ENCODE measurements around the gene KIAA1143.

KIAA1143 gene

DNA sequence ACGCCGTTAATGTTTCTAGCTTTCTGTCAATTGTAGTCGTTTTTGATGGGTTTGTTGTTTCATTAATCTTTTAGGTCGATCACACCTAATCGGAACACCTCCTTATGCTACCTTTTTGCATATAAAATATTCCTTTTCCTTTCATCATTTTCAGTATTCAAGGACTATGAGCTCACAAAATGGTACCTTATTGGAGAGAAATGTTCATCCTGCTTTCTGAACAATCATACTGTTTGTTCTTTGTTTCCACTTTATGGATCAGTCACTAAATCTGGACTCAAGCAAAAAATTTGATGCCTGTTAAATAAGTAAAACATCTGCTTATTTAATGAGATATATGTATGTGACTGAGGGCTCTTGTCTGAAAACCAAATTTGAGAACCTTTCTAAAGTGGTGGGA lies 1.3 kb upstream of the KIAA1143 start:
- Histone ChIP-seq H3K4me1 (ENCODE audit: insufficient read depth, low read length, poor library complexity, severe bottlenecking) (peaks cover 34% of the 10 kb centered on the region), H3K4me2 (ENCODE audit: low read depth, low read length, poor library complexity, severe bottlenecking) (peak overlapping the region; percentile 88), H3K79me2 (ENCODE audit: insufficient read depth, low read length) (peaks cover 77% of the 10 kb centered on the region), H2AFZ (ENCODE audit: low read length) (no peak overlapping the region), H3K9me3 (ENCODE audit: insufficient read depth, low read depth, low read length) (0 out of 2 replicates have a peak, but pooled peaks cover 6% of the 10 kb centered on the region), H3K9me2 (replicated peaks; ENCODE audit: low read depth, low read length) (no peaks in the 10 kb centered on the region), H3K4me3 (ENCODE audit: low read length, poor library complexity, severe bottlenecking) (peak overlapping the region; percentile 91), H3K9ac (ENCODE audit: low read depth, low read length, poor library complexity, severe bottlenecking) (peak overlapping the region; percentile 91), H4K20me1 (ENCODE audit: insufficient read depth, low read length, poor library complexity, severe bottlenecking) (no peaks in the 10 kb centered on the region), H3K36me3 (ENCODE audit: insufficient read depth, low read length) (no peaks in the 10 kb centered on the region), H3F3A (ENCODE audit: low read depth) (no peaks in the 10 kb centered on the region), H3K27me3 (ENCODE audit: insufficient read depth, low read length, poor library complexity, severe bottlenecking) (no peaks in the 10 kb centered on the region)
- TF ChIP-seq, protein P1, sequence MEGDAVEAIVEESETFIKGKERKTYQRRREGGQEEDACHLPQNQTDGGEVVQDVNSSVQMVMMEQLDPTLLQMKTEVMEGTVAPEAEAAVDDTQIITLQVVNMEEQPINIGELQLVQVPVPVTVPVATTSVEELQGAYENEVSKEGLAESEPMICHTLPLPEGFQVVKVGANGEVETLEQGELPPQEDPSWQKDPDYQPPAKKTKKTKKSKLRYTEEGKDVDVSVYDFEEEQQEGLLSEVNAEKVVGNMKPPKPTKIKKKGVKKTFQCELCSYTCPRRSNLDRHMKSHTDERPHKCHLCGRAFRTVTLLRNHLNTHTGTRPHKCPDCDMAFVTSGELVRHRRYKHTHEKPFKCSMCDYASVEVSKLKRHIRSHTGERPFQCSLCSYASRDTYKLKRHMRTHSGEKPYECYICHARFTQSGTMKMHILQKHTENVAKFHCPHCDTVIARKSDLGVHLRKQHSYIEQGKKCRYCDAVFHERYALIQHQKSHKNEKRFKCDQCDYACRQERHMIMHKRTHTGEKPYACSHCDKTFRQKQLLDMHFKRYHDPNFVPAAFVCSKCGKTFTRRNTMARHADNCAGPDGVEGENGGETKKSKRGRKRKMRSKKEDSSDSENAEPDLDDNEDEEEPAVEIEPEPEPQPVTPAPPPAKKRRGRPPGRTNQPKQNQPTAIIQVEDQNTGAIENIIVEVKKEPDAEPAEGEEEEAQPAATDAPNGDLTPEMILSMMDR (conservative IDR thresholded peaks at IDR 0.05; ENCODE audit: low read length): no peak
- no peak for TF ChIP-seq EZH2phosphoT487 (IDR thresholded peaks at IDR 0.05; ENCODE audit: borderline replicate concordance)

DNA sequence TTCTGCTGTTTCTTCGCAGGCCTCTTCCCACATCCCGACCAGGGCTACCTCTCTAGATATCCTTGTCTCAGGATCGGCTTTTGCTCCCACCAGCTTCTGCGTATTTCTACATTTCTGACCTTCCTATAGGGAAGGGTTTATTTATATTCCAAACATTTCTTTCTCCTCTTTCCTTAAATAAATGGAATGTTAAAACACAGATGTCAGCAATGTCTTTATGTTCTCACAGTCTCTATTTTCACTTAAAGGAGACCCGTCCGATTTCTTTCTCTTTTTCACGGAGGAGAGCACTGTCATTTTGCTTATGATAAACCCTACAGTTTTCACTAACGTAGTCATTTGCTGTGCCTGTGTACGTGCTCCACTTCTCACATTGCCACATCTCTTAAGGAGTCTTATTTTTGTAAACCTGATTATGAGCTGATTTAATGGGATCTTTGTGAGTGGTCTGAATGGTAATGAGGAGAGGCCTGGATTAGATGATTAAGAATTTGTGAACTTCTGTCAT lies 805 bp upstream of the KIAA1143 start:
- no peaks in the 10 kb centered on the region for H4K20me1 ChIP-seq (ENCODE audit: insufficient read depth, low read length, poor library complexity, severe bottlenecking)
- H3F3A ChIP-seq (ENCODE audit: low read depth): no peaks in the 10 kb centered on the region
- H3K79me2 ChIP-seq (ENCODE audit: insufficient read depth, low read length): peaks cover 74% of the 10 kb centered on the region
- peak overlapping the region; percentile 90 for H2AFZ ChIP-seq (ENCODE audit: low read length)
- no peak for TF ChIP-seq EZH2phosphoT487 (IDR thresholded peaks at IDR 0.05; ENCODE audit: borderline replicate concordance)
- TF ChIP-seq, protein P1 (conservative IDR thresholded peaks at IDR 0.05; ENCODE audit: low read length): no peak
- no peaks in the 10 kb centered on the region for H3K36me3 ChIP-seq (ENCODE audit: insufficient read depth, low read length)
- no peaks in the 10 kb centered on the region for H3K27me3 ChIP-seq (ENCODE audit: insufficient read depth, low read length, poor library complexity, severe bottlenecking)
- peak overlapping the region; percentile 91 for H3K9ac ChIP-seq (ENCODE audit: low read depth, low read length, poor library complexity, severe bottlenecking)
- peak overlapping the region; percentile 88 for H3K4me2 ChIP-seq (ENCODE audit: low read depth, low read length, poor library complexity, severe bottlenecking)
- H3K4me3 ChIP-seq (ENCODE audit: low read length, poor library complexity, severe bottlenecking): peak overlapping the region; percentile 91
- H3K9me2 ChIP-seq (replicated peaks; ENCODE audit: low read depth, low read length): no peaks in the 10 kb centered on the region
- peaks cover 34% of the 10 kb centered on the region for H3K4me1 ChIP-seq (ENCODE audit: insufficient read depth, low read length, poor library complexity, severe bottlenecking)
- 0 out of 2 replicates have a peak, but pooled peaks cover 6% of the 10 kb centered on the region for H3K9me3 ChIP-seq (ENCODE audit: insufficient read depth, low read depth, low read length)

DNA sequence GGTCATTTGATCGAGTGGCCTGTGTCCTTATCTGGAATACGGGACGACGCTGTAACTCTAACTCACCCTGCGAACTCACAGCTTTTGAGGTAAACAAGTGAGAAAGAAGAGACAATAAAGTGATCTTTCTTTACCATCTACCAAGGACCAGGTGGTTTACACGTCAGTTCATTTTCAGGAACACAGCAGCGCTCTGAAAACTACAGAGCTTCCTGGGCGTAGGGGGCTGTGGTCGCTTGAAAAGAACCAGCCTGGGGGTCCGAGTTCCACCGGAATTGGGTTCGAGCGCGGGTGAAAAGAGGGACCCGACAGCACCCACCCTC lies 357 bp downstream of the KIAA1143 start:
- Histone ChIP-seq H3K9ac (ENCODE audit: low read depth, low read length, poor library complexity, severe bottlenecking) (peak overlapping the region; percentile 91), H3K9me3 (ENCODE audit: insufficient read depth, low read depth, low read length) (peaks cover 10% of the 10 kb centered on the region; the same call in 1 of the 2 replicates), H3K27me3 (ENCODE audit: insufficient read depth, low read length, poor library complexity, severe bottlenecking) (no peaks in the 10 kb centered on the region), H2AFZ (ENCODE audit: low read length) (peak overlapping the region; percentile 90), H3K4me3 (ENCODE audit: low read length, poor library complexity, severe bottlenecking) (peak overlapping the region; percentile 91), H3K36me3 (ENCODE audit: insufficient read depth, low read length) (no peaks in the 10 kb centered on the region), H3F3A (ENCODE audit: low read depth) (no peaks in the 10 kb centered on the region), H3K4me1 (ENCODE audit: insufficient read depth, low read length, poor library complexity, severe bottlenecking) (peaks cover 30% of the 10 kb centered on the region), H3K4me2 (ENCODE audit: low read depth, low read length, poor library complexity, severe bottlenecking) (peak overlapping the region; percentile 90), H4K20me1 (ENCODE audit: insufficient read depth, low read length, poor library complexity, severe bottlenecking) (no peaks in the 10 kb centered on the region), H3K79me2 (ENCODE audit: insufficient read depth, low read length) (peaks cover 67% of the 10 kb centered on the region), H3K9me2 (replicated peaks; ENCODE audit: low read depth, low read length) (no peaks in the 10 kb centered on the region)
- TF ChIP-seq EZH2phosphoT487 (IDR thresholded peaks at IDR 0.05; ENCODE audit: borderline replicate concordance): no peak
- TF ChIP-seq, protein P1 (conservative IDR thresholded peaks at IDR 0.05; ENCODE audit: low read length): no peak
